ENCODE data around the gene PSMG1.

- TF ChIP-seq ETV6 (conservative IDR thresholded peaks at IDR 0.05 in 1 of 2, IDR thresholded peaks at IDR 0.05 in 1 of 2; ENCODE audit: borderline replicate concordance in 1 of 2, low read depth in 1 of 2) (no peak), CHD1 (IDR thresholded peaks at IDR 0.05; ENCODE audit: low read depth, low read length) (no peak), POLR2AphosphoS5 (IDR thresholded peaks at IDR 0.05; ENCODE audit: low read length) (no peak), POLR2AphosphoS2 (IDR thresholded peaks at IDR 0.05; ENCODE audit: low read depth, low read length) (no peak), E2F8 (IDR thresholded peaks at IDR 0.05; ENCODE audit: low read depth, partially characterized antibody) (no peak), EZH2 (IDR thresholded peaks at IDR 0.05; ENCODE audit: borderline replicate concordance, control insufficient read depth, low read depth, low read length) (no peak), SP1 (IDR thresholded peaks at IDR 0.05; ENCODE audit: low read depth, low read length) (no peak), RBBP5 (conservative IDR thresholded peaks at IDR 0.05) (no peak)
Measured at GRCh38 chr21:39132248-39132647, 51.0 kb downstream of the PSMG1 start.

Data from GM12878 (cell line).